ENCODE measurements around the gene ZNF48.

DNA sequence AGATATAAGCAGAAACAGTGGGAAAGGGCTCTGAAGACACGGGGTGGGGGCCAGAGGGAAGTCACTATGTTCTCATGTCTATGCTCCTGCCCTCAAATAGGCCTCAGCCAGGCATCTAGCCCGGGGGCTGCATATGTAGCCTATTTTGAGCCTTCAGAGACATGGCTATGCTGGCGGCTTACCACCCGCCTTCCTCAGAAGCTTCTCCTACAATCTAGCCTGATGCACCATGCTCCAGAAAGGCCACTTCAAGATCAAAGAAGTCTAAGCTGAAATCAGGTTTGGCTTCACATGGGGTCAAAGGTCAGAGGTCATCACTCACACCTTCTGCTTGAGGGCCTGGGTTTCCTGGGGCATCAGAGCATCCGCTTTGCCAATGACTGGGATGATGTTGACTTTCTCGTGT is 14.4 kb upstream of the ZNF48 start:
- TF ChIP-seq CTCF (IDR thresholded peaks at IDR 0.05; ENCODE audit: low read depth, low read length) = no peak
- no peak for TF ChIP-seq MAX (IDR thresholded peaks at IDR 0.05; ENCODE audit: low read depth, low read length)
- TF ChIP-seq MYC (IDR thresholded peaks at IDR 0.05; ENCODE audit: low read depth, low read length) = no peak
- TF ChIP-seq POLR2A (IDR thresholded peaks at IDR 0.05; ENCODE audit: extremely low read depth, insufficient read length) = no peak

All from NB4 (cell line).